DND-41 (cell line): ENCODE data around the gene KCNN3.

Experiments
- ATAC-seq: fragments of 200-7000 bp; cut with Tn5 transposase; 3 replicates; pipeline ENCODE4 v1.9.1; 2021; ENCODE audit warnings: low read depth; ENCODE audit not compliant: insufficient read depth
- DNase-seq: peaks from one replicate; pipeline ENCODE4 v3.0.0-alpha.2; 2020
- H2AFZ ChIP-seq: 2 replicates; pipeline ENCODE4 v1.6.0; 2012; ENCODE audit warnings: low read depth, low read length
- H3K27ac ChIP-seq: 2 replicates; pipeline ENCODE4 v1.5.1; 2012; ENCODE audit warnings: low read length, inconsistent platforms
- H3K27me3 ChIP-seq: fragments of 200-600 bp; sonication (generic); 2 replicates; pipeline ENCODE4 v1.6.0; 2012; ENCODE audit warnings: low read length, mild to moderate bottlenecking, inconsistent platforms; ENCODE audit not compliant: insufficient read depth, poor library complexity
- H3K36me3 ChIP-seq: 2 replicates; pipeline ENCODE4 v1.5.1; 2012; ENCODE audit warnings: low read length, inconsistent platforms; ENCODE audit not compliant: insufficient read depth
- H3K4me1 ChIP-seq: 2 replicates; pipeline ENCODE4 v1.5.1; 2012; ENCODE audit warnings: mild to moderate bottlenecking, low read length; ENCODE audit not compliant: insufficient read depth
- H3K4me2 ChIP-seq: 2 replicates; pipeline ENCODE4 v1.6.0; 2012; ENCODE audit warnings: mild to moderate bottlenecking, moderate library complexity, low read length, inconsistent platforms; ENCODE audit not compliant: insufficient read depth
- H3K4me3 ChIP-seq, 2 experiments: fragments of 200-600 bp in 1 of 2; shearing (Covaris generic) in 1 of 2; 2 replicates each; pipeline ENCODE4 v1.5.1; 2012 to 2016; ENCODE audit warnings: inconsistent platforms in 2 of 2, low read length in 2 of 2, mild to moderate bottlenecking in 2 of 2, low read depth in 1 of 2, moderate library complexity in 1 of 2
- H3K79me2 ChIP-seq: 2 replicates; pipeline ENCODE4 v1.6.0; 2012; ENCODE audit warnings: low read length, inconsistent platforms; ENCODE audit not compliant: insufficient read depth
- H3K9ac ChIP-seq: 2 replicates; pipeline ENCODE4 v1.6.0; 2012; ENCODE audit warnings: low read depth, mild to moderate bottlenecking, inconsistent platforms, low read length, moderate library complexity
- H3K9me3 ChIP-seq: 2 replicates; pipeline ENCODE4 v1.5.1; 2012; ENCODE audit warnings: low read length, moderate library complexity, mild to moderate bottlenecking, inconsistent platforms; ENCODE audit not compliant: insufficient read depth, severe bottlenecking
- H4K20me1 ChIP-seq: 2 replicates; pipeline ENCODE4 v1.6.0; 2012; ENCODE audit warnings: low read length; ENCODE audit not compliant: insufficient read depth
- CTCF ChIP-seq: IDR thresholded peaks from 2 replicates; pipeline ENCODE4 v1.5.1; 2012; ENCODE audit warnings: borderline replicate concordance, low read length, moderate library complexity, mild to moderate bottlenecking; ENCODE audit not compliant: poor library complexity, severe bottlenecking; ENCODE audit errors: extremely low read depth
- EZH2 ChIP-seq: IDR thresholded peaks from 3 replicates; pipeline ENCODE4 v1.6.1; 2012; ENCODE audit warnings: borderline replicate concordance, low read depth, mild to moderate bottlenecking, moderate library complexity, low read length, inconsistent platforms; ENCODE audit not compliant: severe bottlenecking

KCNN3 gene

DNA sequence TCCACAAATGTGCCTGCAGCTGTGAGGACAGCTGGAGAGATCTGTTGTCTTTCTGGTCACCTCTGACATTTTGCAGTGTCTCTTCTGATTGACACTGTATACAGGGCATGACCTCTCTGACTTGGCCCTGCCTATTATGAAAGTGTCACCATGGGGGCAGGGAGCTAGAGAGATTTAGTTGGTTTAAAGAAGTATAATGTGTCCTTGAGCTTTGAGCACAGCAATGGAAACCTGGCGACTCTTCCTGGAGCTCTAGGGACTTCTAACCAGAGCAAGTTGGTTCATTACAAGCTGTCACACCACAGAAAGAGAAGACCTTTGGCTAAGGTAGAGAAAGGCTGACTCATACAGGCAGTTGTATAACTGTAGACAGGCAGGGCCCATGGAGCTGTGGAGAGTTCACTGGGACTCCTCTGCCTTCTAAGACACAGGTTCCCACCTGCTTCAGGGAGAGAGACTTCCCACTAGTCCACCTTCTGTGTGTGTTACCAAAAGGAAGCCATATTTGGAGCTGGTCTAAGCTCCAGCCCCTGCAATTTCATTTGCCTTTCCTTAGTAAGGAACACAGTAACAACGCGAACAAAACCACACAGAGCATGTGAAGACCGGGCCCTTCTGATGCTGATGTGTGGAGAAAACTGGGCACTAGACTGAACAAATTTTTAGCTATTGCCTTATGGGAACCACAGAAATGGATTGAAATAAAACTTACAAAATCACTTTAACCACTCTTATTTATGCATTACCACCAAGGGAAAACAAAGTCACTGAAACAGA lies 171.6 kb downstream of the KCNN3 start:
- Histone ChIP-seq H2AFZ (no peak overlapping the region), H3K79me2 (no peaks in the 10 kb centered on the region), H3K4me1 (no peaks in the 10 kb centered on the region), H4K20me1 (no peaks in the 10 kb centered on the region), H3K9ac (no peak overlapping the region), H3K27me3 (peaks cover 24% of the 10 kb centered on the region), H3K4me2 (no peak overlapping the region), H3K4me3 (no peak overlapping the region), H3K9me3 (no peaks in the 10 kb centered on the region), H3K36me3 (no peaks in the 10 kb centered on the region), H3K27ac (no peak overlapping the region)
- ATAC-seq (no peak), DNase-seq (no peak)
- no peak for TF ChIP-seq EZH2
- TF ChIP-seq CTCF: no peak

GRCh38 chr1:154697710-154698109 lies 172.4 kb downstream of the KCNN3 start:
- DNase-seq (no peak), ATAC-seq (no peak)
- Histone ChIP-seq H3K36me3 (no peaks in the 10 kb centered on the region), H3K9ac (no peak overlapping the region), H3K79me2 (no peaks in the 10 kb centered on the region), H3K4me3 (no peak overlapping the region), H2AFZ (no peak overlapping the region), H3K27me3 (peaks cover 19% of the 10 kb centered on the region), H3K9me3 (no peaks in the 10 kb centered on the region), H4K20me1 (no peaks in the 10 kb centered on the region), H3K27ac (no peak overlapping the region), H3K4me2 (no peak overlapping the region), H3K4me1 (no peaks in the 10 kb centered on the region)
- TF ChIP-seq CTCF (no peak), EZH2 (no peak)

DNA sequence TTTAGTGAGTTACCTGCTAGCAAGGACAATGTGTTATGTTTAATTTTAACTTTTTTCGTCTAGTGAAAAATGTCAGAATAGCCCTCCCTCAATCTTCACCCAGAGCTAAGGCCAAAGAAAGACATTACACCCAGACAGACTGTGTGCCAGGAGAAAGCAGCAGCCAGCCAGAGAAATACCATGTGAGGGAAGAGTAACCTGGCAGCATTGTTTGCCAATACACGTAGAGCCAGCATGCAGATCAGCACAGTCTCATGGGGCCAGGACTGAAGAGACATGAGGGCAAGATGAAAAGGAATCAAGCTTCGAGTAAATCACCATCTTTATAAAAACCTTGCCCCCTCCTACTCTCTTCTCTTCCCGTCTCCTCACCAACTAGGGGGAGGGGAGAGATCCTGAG lies 173.6 kb downstream of the KCNN3 start:
- no peaks in the 10 kb centered on the region for H3K79me2 ChIP-seq
- H2AFZ ChIP-seq: no peak overlapping the region
- no peak overlapping the region for H3K9ac ChIP-seq
- H3K9me3 ChIP-seq: no peaks in the 10 kb centered on the region
- DNase-seq (no peak), ATAC-seq (no peak)
- H3K4me1 ChIP-seq: no peaks in the 10 kb centered on the region
- no peaks in the 10 kb centered on the region for H3K36me3 ChIP-seq
- H3K27me3 ChIP-seq: peaks cover 19% of the 10 kb centered on the region
- no peaks in the 10 kb centered on the region for H4K20me1 ChIP-seq
- H3K27ac ChIP-seq: no peak overlapping the region
- H3K4me2 ChIP-seq: no peak overlapping the region
- TF ChIP-seq CTCF: no peak
- TF ChIP-seq EZH2: no peak
- no peak overlapping the region for H3K4me3 ChIP-seq

GRCh38 chr1:154695985-154696384 lies 174.1 kb downstream of the KCNN3 start:
- H3K27me3 ChIP-seq: peaks cover 19% of the 10 kb centered on the region
- H3K9me3 ChIP-seq: no peaks in the 10 kb centered on the region
- H3K4me2 ChIP-seq: no peak overlapping the region
- H3K79me2 ChIP-seq: no peaks in the 10 kb centered on the region
- H3K9ac ChIP-seq: no peak overlapping the region
- H3K4me3 ChIP-seq: no peak overlapping the region
- no peaks in the 10 kb centered on the region for H4K20me1 ChIP-seq
- no peaks in the 10 kb centered on the region for H3K4me1 ChIP-seq
- no peaks in the 10 kb centered on the region for H3K36me3 ChIP-seq
- ATAC-seq (no peak), DNase-seq (no peak)
- H3K27ac ChIP-seq: no peak overlapping the region
- no peak for TF ChIP-seq EZH2
- no peak for TF ChIP-seq CTCF
- no peak overlapping the region for H2AFZ ChIP-seq
